Tibial nerve (tissue), 4 donors: Measurements from ENCODE around the gene CXXC5.

Experiments used
- CTCF ChIP-seq, 5 experiments: fragments of 200-600 bp in 3 of 5; fragments of 450-650 bp in 2 of 5; sonication (generic) in 3 of 5; IDR thresholded peaks; one replicate each; pipeline ENCODE4 v1.5.1; 2016 to 2019; ENCODE audit warnings: antibody characterized with exemption in 5 of 5, mild to moderate bottlenecking in 3 of 5, moderate library complexity in 2 of 5
- EP300 ChIP-seq, 2 donors: sonication (generic); formaldehyde crosslinking; IDR thresholded peaks; one replicate each; pipeline ENCODE4 v1.6.1; 2017; ENCODE audit warnings: antibody characterized with exemption in 2 of 2, mild to moderate bottlenecking in 1 of 2
- POLR2A ChIP-seq, 2 donors: fragments of 450-650 bp; IDR thresholded peaks; one replicate each; pipeline ENCODE4 v1.6.1; 2017; ENCODE audit warnings: antibody characterized with exemption in 2 of 2, mild to moderate bottlenecking in 2 of 2, moderate library complexity in 2 of 2

- no peak for TF ChIP-seq CTCF (IDR thresholded peaks at IDR 0.05)
- TF ChIP-seq POLR2A (IDR thresholded peaks at IDR 0.05): no peak
- no peak for TF ChIP-seq EP300 (IDR thresholded peaks at IDR 0.05)
Measured at GRCh38 chr5:139698490-139699146, 50.5 kb downstream of the CXXC5 start.
